Superior temporal gyrus (tissue), 1 donor: ENCODE measurements around the gene CACNA1D.
A peak's percentile ranks its signal among the peaks of the same experiment; 100 is the strongest.
"Not testable (repeated sequence)": the region's sequence is repeated elsewhere in the genome, so short reads cannot be mapped to it uniquely, and the experiment has no call there.

Experiments
- DNase-seq: peaks from one replicate; pipeline ENCODE4 v3.0.0-alpha.2; 2016; ENCODE audit errors: extremely low spot score

The CACNA1D gene

GRCh38 chr3:53650928-53651661, 156.7 kb downstream of the CACNA1D start:
- DNase-seq = no peak

- DNase-seq = no peak
Measured at GRCh38 chr3:53651927-53652326, 157.5 kb downstream of the CACNA1D start.

GRCh38 chr3:53657651-53658050, 163.2 kb downstream of the CACNA1D start:
- no peak for DNase-seq

- no peak for DNase-seq
Measured at GRCh38 chr3:53658613-53659193, 164.3 kb downstream of the CACNA1D start.

- no peak for DNase-seq
Measured at GRCh38 chr3:53659996-53660395, 165.6 kb downstream of the CACNA1D start.

GRCh38 chr3:53661480-53661879, 167.1 kb downstream of the CACNA1D start:
- DNase-seq = no peak

- not testable (repeated sequence) for DNase-seq
Measured at GRCh38 chr3:53664812-53665211, 170.4 kb downstream of the CACNA1D start.

GRCh38 chr3:53665608-53666425, 171.4 kb downstream of the CACNA1D start:
- no peak for DNase-seq

- DNase-seq = no peak
Measured at GRCh38 chr3:53668872-53669271, 174.5 kb downstream of the CACNA1D start.

- no peak for DNase-seq
Measured at GRCh38 chr3:53670721-53671120, 176.3 kb downstream of the CACNA1D start.

GRCh38 chr3:53671192-53671960, 177.0 kb downstream of the CACNA1D start:
- no peak for DNase-seq

GRCh38 chr3:53671961-53672299, 177.5 kb downstream of the CACNA1D start:
- DNase-seq = no peak

GRCh38 chr3:53672981-53673380, 178.6 kb downstream of the CACNA1D start:
- no peak for DNase-seq

GRCh38 chr3:53673722-53674350, 179.4 kb downstream of the CACNA1D start:
- peak; percentile 38 for DNase-seq

GRCh38 chr3:53674582-53674981, 180.2 kb downstream of the CACNA1D start:
- DNase-seq = no peak

- DNase-seq = no peak
Measured at GRCh38 chr3:53675022-53675697, 180.7 kb downstream of the CACNA1D start.

- DNase-seq = no peak
Measured at GRCh38 chr3:53675942-53676341, 181.5 kb downstream of the CACNA1D start.

GRCh38 chr3:53677413-53677812, 183.0 kb downstream of the CACNA1D start:
- DNase-seq = no peak

- DNase-seq = peak; percentile 54
Measured at GRCh38 chr3:53680028-53680427, 185.6 kb downstream of the CACNA1D start.

GRCh38 chr3:53682807-53683206, 188.4 kb downstream of the CACNA1D start:
- no peak for DNase-seq

- DNase-seq = no peak
Measured at GRCh38 chr3:53688066-53688465, 193.7 kb downstream of the CACNA1D start.
